Ascending aorta (tissue), 2 donors: ENCODE data around the gene SCRT2. TPM values are rescaled to one million over a fixed set of nuclear protein-coding genes. Genes with fewer than 3 reads are reported as not detected.

ENCODE experiments used
- DNase-seq, 2 donors: peaks; one replicate each; pipeline ENCODE4 v3.0.0-alpha.2; 2019; ENCODE audit warnings: low spot score in 2 of 2
- H3K27ac ChIP-seq, 2 donors: fragments of 200-600 bp; sonication (generic); one replicate each; pipeline ENCODE4 v1.5.1; 2016 to 2017; ENCODE audit warnings: mild to moderate bottlenecking in 1 of 2
- H3K27me3 ChIP-seq: fragments of 200-600 bp; sonication (generic); one replicate; pipeline ENCODE4 v1.5.1; 2017
- H3K36me3 ChIP-seq, 2 donors: fragments of 200-600 bp; sonication (generic); one replicate each; pipeline ENCODE4 v1.5.1; 2016
- H3K4me1 ChIP-seq, 2 donors: fragments of 200-600 bp; sonication (generic); one replicate each; pipeline ENCODE4 v1.5.1; 2016 to 2017; ENCODE audit warnings: mild to moderate bottlenecking in 1 of 2
- H3K4me3 ChIP-seq, 2 donors: fragments of 200-600 bp; sonication (generic); one replicate each; pipeline ENCODE4 v1.5.1; 2016 to 2017; ENCODE audit warnings: mild to moderate bottlenecking in 1 of 2
- H3K9me3 ChIP-seq, 2 donors: fragments of 200-600 bp; sonication (generic); one replicate each; pipeline ENCODE4 v1.5.1; 2016
- intact Hi-C: fragments of 100-400 bp; cut with DNase I; formaldehyde crosslinking; loops from one replicate; pipeline ENCODE4 v1.15.1; 2023
- total RNA-seq: library from RNA; depleted of rRNA; stranded (reverse); fragments of >200 nt; gene quantifications from one replicate; pipeline ENCODE4 v1.1.0, GENCODE V29; 2016
- TF ChIP-seq, protein P1 (sequence below), 3 experiments: fragments of 200-600 bp in 2 of 3; fragments of 450-650 bp in 1 of 3; sonication (generic) in 2 of 3; IDR thresholded peaks; one replicate each; pipeline ENCODE4 v1.5.1; 2016 to 2019; ENCODE audit warnings: antibody characterized with exemption in 3 of 3, mild to moderate bottlenecking in 1 of 3, moderate library complexity in 1 of 3

SCRT2 gene
- total RNA-seq, 1 donor from 2014 or later, result not detected

DNA sequence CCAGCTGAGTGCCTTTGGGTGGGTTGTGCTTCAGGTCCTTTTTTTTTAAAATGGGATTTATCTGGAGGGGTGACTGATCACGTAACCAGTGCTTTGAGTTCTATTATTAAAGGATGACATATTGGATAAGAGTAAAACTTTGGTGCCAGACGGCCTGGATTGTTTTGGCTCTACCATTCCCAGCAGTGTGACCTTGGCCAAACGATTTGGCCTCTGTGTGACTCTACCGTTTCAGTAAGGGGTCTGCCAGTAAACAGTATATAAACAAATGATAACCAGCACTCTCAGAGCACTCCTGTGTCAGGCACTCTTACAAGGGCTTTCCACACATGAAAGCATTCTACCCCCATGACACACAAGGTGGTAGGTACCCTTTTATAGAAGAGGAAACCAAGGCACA, 8.7 kb downstream of the SCRT2 start:
- TF ChIP-seq, protein P1, sequence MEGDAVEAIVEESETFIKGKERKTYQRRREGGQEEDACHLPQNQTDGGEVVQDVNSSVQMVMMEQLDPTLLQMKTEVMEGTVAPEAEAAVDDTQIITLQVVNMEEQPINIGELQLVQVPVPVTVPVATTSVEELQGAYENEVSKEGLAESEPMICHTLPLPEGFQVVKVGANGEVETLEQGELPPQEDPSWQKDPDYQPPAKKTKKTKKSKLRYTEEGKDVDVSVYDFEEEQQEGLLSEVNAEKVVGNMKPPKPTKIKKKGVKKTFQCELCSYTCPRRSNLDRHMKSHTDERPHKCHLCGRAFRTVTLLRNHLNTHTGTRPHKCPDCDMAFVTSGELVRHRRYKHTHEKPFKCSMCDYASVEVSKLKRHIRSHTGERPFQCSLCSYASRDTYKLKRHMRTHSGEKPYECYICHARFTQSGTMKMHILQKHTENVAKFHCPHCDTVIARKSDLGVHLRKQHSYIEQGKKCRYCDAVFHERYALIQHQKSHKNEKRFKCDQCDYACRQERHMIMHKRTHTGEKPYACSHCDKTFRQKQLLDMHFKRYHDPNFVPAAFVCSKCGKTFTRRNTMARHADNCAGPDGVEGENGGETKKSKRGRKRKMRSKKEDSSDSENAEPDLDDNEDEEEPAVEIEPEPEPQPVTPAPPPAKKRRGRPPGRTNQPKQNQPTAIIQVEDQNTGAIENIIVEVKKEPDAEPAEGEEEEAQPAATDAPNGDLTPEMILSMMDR (IDR thresholded peaks at IDR 0.05), result no peak
- Histone ChIP-seq H3K27me3 (peaks cover 24% of the 10 kb centered on the region), H3K27ac (no peak overlapping the region), H3K4me1 (no peaks in the 10 kb centered on the region), H3K9me3 (no peaks in the 10 kb centered on the region), H3K36me3 (no peaks in the 10 kb centered on the region), H3K4me3 (no peak overlapping the region)
- no peak for DNase-seq
- intact Hi-C loops, result loop anchor here (5.0 kb wide), 1 partner anchor 315 kb away; no protein-coding TSS in a partner anchor

DNA sequence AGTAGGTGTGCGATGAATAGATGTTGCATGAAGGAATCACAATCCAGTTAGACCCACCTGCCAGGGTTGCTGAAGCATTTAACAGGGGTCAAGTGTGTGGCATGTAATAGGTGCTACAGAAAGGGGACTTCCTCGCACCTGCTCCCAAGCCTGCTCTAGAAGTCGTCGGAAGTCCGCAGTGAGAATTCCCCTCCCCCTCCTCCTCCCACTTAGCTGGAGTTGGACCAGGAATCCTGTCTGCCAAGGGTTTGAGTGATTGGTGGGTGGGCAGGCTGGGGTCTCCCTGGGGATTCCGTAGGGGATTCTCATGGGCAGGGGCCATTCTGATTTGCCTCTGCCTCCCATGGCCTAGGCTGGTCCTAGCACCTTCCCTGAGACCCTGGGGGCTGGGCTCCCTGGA, 10.3 kb downstream of the SCRT2 start:
- intact Hi-C loops, result loop anchor here (5.0 kb wide), 1 partner anchor 313 kb away; no protein-coding TSS in a partner anchor
- Histone ChIP-seq H3K27ac (no peak overlapping the region), H3K4me1 (no peaks in the 10 kb centered on the region), H3K36me3 (no peaks in the 10 kb centered on the region), H3K27me3 (peaks cover 24% of the 10 kb centered on the region), H3K4me3 (no peak overlapping the region), H3K9me3 (no peaks in the 10 kb centered on the region)
- TF ChIP-seq, protein P1 (IDR thresholded peaks at IDR 0.05), result no peak
- DNase-seq, result no peak

DNA sequence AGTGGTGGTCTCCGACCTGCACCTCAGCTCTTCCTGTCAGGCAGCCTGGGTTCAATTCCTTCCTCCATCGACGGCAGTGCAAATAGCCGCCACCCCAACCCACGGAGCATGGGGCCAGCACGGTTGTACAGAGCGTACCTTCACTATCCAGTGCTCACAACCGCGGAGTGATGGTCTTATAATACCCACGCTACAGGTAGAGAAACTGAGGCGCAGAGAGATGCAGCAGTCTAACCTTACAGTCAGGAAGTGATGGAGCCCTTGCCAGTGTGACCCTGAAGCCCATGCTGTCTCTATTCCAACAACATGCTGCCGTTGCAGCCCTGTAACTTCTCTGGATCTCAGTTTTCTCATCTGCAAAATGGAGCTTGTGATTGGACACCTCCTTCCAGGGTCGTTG, 11.0 kb downstream of the SCRT2 start:
- TF ChIP-seq, protein P1 (IDR thresholded peaks at IDR 0.05), result no peak
- intact Hi-C loops, result no loop called here
- no peak for DNase-seq
- Histone ChIP-seq H3K4me1 (no peaks in the 10 kb centered on the region), H3K27me3 (peaks cover 24% of the 10 kb centered on the region), H3K9me3 (no peaks in the 10 kb centered on the region), H3K27ac (no peak overlapping the region), H3K36me3 (no peaks in the 10 kb centered on the region), H3K4me3 (no peak overlapping the region)

DNA sequence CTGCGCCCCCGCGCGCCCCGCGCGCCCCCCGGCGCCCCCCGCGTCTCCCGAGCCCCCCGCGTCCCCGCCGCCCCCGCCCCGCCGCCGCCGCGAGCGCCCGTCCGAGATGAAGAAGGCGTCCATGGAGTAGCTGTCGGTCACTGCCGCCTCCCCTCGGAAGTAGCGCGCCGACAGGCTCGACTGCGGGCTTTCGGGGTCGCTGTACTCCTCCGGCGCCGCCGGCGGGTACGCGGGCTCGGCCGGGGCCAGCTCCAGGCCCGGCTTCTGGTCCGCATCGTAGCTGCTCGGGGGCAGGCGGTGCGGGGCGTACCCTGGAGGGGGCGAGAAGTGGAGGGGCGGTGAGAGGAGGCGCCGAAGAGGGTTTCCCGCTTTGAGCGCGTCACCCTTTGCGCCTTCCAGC, 11.5 kb downstream of the SCRT2 start:
- Histone ChIP-seq H3K4me1 (no peaks in the 10 kb centered on the region), H3K4me3 (no peak overlapping the region), H3K9me3 (no peaks in the 10 kb centered on the region), H3K36me3 (no peaks in the 10 kb centered on the region), H3K27ac (no peak overlapping the region), H3K27me3 (peaks cover 24% of the 10 kb centered on the region)
- TF ChIP-seq, protein P1 (IDR thresholded peaks at IDR 0.05), result no peak
- DNase-seq, result no peak
- intact Hi-C loops, result no loop called here

DNA sequence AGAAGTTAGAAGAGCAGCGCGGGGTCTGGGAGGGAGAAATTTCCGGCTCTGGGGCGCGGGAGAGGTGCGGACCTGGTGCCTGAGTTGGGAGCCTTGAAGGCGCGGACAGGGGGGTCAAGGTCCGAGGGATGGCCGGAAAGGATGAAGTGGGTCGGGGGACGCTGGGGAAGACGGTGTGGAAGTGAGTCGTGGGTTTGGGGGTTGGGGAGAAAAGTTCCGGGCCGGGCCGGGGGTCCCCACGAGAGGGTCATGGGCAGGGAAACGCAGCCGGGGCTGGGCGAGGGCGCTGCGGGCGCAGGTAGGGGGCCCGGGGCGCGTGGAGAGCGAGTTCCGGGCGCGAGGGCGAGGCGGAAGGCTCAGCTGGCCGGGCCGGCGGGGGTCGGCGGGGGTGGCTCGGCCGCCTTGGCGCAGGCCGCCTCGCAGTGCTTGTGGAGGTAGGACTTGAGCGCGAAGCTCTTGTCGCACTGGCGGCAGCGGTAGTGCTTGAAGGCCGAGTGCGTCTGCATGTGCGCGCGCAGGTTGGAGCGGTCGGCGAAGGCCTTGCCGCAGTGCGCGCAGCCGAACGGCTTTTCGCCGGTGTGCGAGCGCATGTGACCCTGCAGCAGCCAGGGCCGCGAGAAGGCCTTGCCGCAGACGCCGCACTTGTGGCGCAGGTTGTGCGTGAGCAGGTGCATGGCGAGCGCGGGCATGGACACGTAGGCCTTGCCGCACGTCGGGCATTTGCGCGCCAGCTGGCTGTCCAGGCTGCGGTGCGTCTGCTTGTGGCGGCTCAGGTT, 12.1 kb downstream of the SCRT2 start:
- H3K27me3 ChIP-seq, result peaks cover 24% of the 10 kb centered on the region

More for the DNA sequence above, 12.1 kb downstream of the SCRT2 start:
- Histone ChIP-seq H3K4me3 (no peak overlapping the region), H3K27ac (no peak overlapping the region), H3K36me3 (no peaks in the 10 kb centered on the region), H3K9me3 (no peaks in the 10 kb centered on the region), H3K4me1 (no peaks in the 10 kb centered on the region)
- intact Hi-C loops, result no loop called here
- TF ChIP-seq, protein P1 (IDR thresholded peaks at IDR 0.05), result no peak
- DNase-seq, result no peak
